DOHH2 (cell line): Measurements from ENCODE around the gene FAF2.

ENCODE experiments used
- H3F3A ChIP-seq: fragments of 200-600 bp; sonication (generic), shearing (Covaris generic); 2 replicates; pipeline ENCODE4 v1.6.0; 2016; ENCODE audit warnings: antibody characterized with exemption, mild to moderate bottlenecking; ENCODE audit not compliant: control insufficient read depth, insufficient read depth
- H3K27ac ChIP-seq: fragments of 200-600 bp; sonication (generic); 2 replicates; pipeline ENCODE4 v1.5.1; 2014; ENCODE audit warnings: low read depth, mild to moderate bottlenecking, low read length, moderate library complexity
- H3K27me3 ChIP-seq: fragments of 200-600 bp; sonication (generic); 2 replicates; pipeline ENCODE4 v1.6.1; 2014; ENCODE audit warnings: mild to moderate bottlenecking, low read length, mixed read lengths; ENCODE audit not compliant: control insufficient read depth
- H3K36me3 ChIP-seq: fragments of 200-600 bp; sonication (generic); 2 replicates; pipeline ENCODE4 v1.6.1; 2014; ENCODE audit warnings: mild to moderate bottlenecking, low read length, moderate library complexity, mixed read lengths; ENCODE audit not compliant: control insufficient read depth
- H3K4me1 ChIP-seq: fragments of 200-600 bp; sonication (generic); 2 replicates; pipeline ENCODE4 v1.6.1; 2014; ENCODE audit warnings: mild to moderate bottlenecking, low read length, mixed read lengths; ENCODE audit not compliant: control insufficient read depth
- H3K4me2 ChIP-seq: fragments of 200-600 bp; sonication (generic); 2 replicates; pipeline ENCODE4 v1.6.0; 2014; ENCODE audit warnings: mild to moderate bottlenecking, low read length, moderate library complexity
- H3K4me3 ChIP-seq: fragments of 200-600 bp; sonication (generic); 2 replicates; pipeline ENCODE4 v1.5.1; 2014; ENCODE audit warnings: mild to moderate bottlenecking, low read length, mixed read lengths
- H3K79me2 ChIP-seq: fragments of 200-600 bp; sonication (generic); 2 replicates; pipeline ENCODE4 v1.6.1; 2014; ENCODE audit warnings: mild to moderate bottlenecking, low read length, mixed read lengths; ENCODE audit not compliant: control insufficient read depth
- H3K9me2 ChIP-seq: fragments of 200-600 bp; sonication (generic); replicated peaks from 2 replicates; pipeline ENCODE4 v1.6.1; 2014; ENCODE audit warnings: mild to moderate bottlenecking, low read length, mixed read lengths; ENCODE audit not compliant: control insufficient read depth
- H3K9me3 ChIP-seq: fragments of 200-600 bp; sonication (generic); 2 replicates; pipeline ENCODE4 v1.6.1; 2014; ENCODE audit warnings: antibody characterized with exemption, low read length, mixed read lengths; ENCODE audit not compliant: control insufficient read depth, insufficient read depth
- H4K20me1 ChIP-seq: fragments of 200-600 bp; sonication (generic); 2 replicates; pipeline ENCODE4 v1.6.0; 2014; ENCODE audit warnings: low read depth, mild to moderate bottlenecking, antibody characterized with exemption, low read length, moderate library complexity; ENCODE audit not compliant: control insufficient read depth, insufficient read depth
- EZH2phosphoT487 ChIP-seq: fragments of 200-600 bp; sonication (generic); IDR thresholded peaks from 2 replicates; pipeline ENCODE4 v1.6.1; 2017; ENCODE audit warnings: borderline replicate concordance, mild to moderate bottlenecking, antibody characterized with exemption, low read length, moderate library complexity, mixed read lengths
- TF ChIP-seq, protein P1 (sequence below): fragments of 200-600 bp; sonication (generic); IDR thresholded peaks from one replicate; pipeline ENCODE4 v1.5.1; 2014; ENCODE audit warnings: antibody characterized with exemption, mild to moderate bottlenecking, low read depth, low read length; ENCODE audit not compliant: poor library complexity, severe bottlenecking

Gene FAF2

DNA sequence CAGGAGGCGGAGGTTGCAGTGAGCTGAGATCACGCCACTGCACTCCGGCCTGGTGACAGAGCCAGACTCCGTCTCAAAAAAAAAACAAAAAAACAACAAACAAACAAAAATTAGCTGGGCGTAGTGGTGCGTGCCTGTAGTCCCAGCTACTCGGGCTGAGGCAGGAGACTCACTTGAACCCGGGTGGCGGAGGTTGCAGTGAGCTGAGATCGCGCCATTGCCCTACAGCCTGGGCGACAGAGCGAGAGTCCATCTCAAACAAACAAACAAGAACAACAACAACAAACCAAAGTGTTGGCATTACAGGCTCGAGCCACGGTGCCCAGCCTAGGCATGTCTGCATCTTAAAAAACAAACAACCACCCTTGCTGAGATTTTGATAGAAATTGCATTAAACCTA is 76.8 kb downstream of the FAF2 start:
- H3K4me2 ChIP-seq = no peak overlapping the region
- no peaks in the 10 kb centered on the region for H3K9me2 ChIP-seq
- no peaks in the 10 kb centered on the region for H3K9me3 ChIP-seq
- no peaks in the 10 kb centered on the region for H3K79me2 ChIP-seq
- H3K36me3 ChIP-seq = peaks cover 34% of the 10 kb centered on the region
- H3K27me3 ChIP-seq = no peaks in the 10 kb centered on the region
- H3K4me1 ChIP-seq = peaks cover 62% of the 10 kb centered on the region
- H3K27ac ChIP-seq = no peak overlapping the region
- H3K4me3 ChIP-seq = no peak overlapping the region
- TF ChIP-seq, protein P1, sequence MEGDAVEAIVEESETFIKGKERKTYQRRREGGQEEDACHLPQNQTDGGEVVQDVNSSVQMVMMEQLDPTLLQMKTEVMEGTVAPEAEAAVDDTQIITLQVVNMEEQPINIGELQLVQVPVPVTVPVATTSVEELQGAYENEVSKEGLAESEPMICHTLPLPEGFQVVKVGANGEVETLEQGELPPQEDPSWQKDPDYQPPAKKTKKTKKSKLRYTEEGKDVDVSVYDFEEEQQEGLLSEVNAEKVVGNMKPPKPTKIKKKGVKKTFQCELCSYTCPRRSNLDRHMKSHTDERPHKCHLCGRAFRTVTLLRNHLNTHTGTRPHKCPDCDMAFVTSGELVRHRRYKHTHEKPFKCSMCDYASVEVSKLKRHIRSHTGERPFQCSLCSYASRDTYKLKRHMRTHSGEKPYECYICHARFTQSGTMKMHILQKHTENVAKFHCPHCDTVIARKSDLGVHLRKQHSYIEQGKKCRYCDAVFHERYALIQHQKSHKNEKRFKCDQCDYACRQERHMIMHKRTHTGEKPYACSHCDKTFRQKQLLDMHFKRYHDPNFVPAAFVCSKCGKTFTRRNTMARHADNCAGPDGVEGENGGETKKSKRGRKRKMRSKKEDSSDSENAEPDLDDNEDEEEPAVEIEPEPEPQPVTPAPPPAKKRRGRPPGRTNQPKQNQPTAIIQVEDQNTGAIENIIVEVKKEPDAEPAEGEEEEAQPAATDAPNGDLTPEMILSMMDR = no peak
- no peak for TF ChIP-seq EZH2phosphoT487
- peaks cover 25% of the 10 kb centered on the region for H3F3A ChIP-seq
- H4K20me1 ChIP-seq = peaks cover 4% of the 10 kb centered on the region; the same call in 1 of the 2 replicates

DNA sequence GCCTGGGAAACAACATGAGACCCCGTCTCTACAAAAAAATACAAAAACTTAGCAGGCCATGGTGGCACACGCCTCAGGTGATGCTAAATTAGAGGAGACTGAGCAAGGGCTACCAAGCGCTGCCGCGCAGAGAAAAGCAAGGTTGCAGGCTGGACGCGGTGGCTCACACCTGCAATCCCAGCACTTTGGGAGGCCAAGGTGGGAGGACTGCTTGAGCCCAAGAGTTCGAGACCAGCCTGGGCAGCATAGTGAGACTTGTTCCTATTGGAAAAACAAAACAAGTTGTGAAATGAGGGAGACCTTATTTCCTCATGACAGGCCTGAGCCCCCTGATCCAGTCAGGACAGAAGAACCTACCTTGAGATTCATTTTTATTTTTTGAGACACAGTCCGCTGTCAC is 77.5 kb downstream of the FAF2 start:
- H4K20me1 ChIP-seq = peaks cover 4% of the 10 kb centered on the region; the same call in 1 of the 2 replicates
- H3K4me3 ChIP-seq = no peak overlapping the region
- H3K4me1 ChIP-seq = peaks cover 69% of the 10 kb centered on the region
- no peaks in the 10 kb centered on the region for H3K79me2 ChIP-seq
- H3K4me2 ChIP-seq = no peak overlapping the region
- no peak for TF ChIP-seq EZH2phosphoT487
- H3K9me2 ChIP-seq = no peaks in the 10 kb centered on the region
- H3K36me3 ChIP-seq = peaks cover 39% of the 10 kb centered on the region
- no peaks in the 10 kb centered on the region for H3K9me3 ChIP-seq
- peaks cover 25% of the 10 kb centered on the region for H3F3A ChIP-seq
- H3K27ac ChIP-seq = no peak overlapping the region
- no peaks in the 10 kb centered on the region for H3K27me3 ChIP-seq

DNA sequence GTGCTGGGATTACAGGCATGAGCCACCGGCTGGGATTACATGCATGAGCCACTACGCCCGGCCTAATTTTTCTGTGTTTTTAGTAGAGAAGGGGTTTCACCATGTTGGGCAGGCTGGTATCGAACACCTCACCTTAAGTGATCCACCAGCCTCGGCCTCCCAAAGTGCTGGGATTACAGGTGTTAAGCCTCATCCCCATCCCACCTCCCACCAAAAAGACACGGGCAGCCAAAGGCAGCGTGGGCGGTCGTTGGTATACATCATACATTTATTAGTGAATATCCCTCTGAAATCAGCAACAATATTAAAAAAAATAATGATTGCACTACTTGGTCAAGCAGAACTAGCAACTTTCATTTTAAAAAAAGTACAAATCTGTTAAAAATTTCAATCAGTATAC is 78.3 kb downstream of the FAF2 start:
- Histone ChIP-seq H3K4me2 (no peak overlapping the region), H3F3A (peaks cover 25% of the 10 kb centered on the region), H3K9me2 (no peaks in the 10 kb centered on the region), H3K79me2 (peaks cover 6% of the 10 kb centered on the region; the same call in 1 of the 2 replicates), H3K27me3 (no peaks in the 10 kb centered on the region), H3K36me3 (peaks cover 47% of the 10 kb centered on the region), H3K9me3 (no peaks in the 10 kb centered on the region), H3K4me3 (no peak overlapping the region), H3K27ac (no peak overlapping the region), H3K4me1 (peaks cover 72% of the 10 kb centered on the region), H4K20me1 (peaks cover 4% of the 10 kb centered on the region; the same call in 1 of the 2 replicates)
- TF ChIP-seq, protein P1 = no peak
- TF ChIP-seq EZH2phosphoT487 = no peak

GRCh38 chr5:176527246-176528222 is 79.3 kb downstream of the FAF2 start:
- no peak for TF ChIP-seq EZH2phosphoT487
- TF ChIP-seq, protein P1 = no peak

More at GRCh38 chr5:176527246-176528222, 79.3 kb downstream of the FAF2 start:
- H3K4me3 ChIP-seq = no peak overlapping the region
- peaks cover 16% of the 10 kb centered on the region for H3K79me2 ChIP-seq
- H3K36me3 ChIP-seq = peaks cover 56% of the 10 kb centered on the region
- peak overlapping the region; percentile 90; the same call in 1 of the 2 replicates for H3K4me2 ChIP-seq
- no peaks in the 10 kb centered on the region for H3K9me3 ChIP-seq
- peaks cover 21% of the 10 kb centered on the region for H3F3A ChIP-seq
- peaks cover 4% of the 10 kb centered on the region; the same call in 1 of the 2 replicates for H4K20me1 ChIP-seq
- peaks cover 72% of the 10 kb centered on the region for H3K4me1 ChIP-seq
- 0 out of 2 replicates have a peak overlapping the region, but pooled peaks have one; percentile 96 for H3K27ac ChIP-seq
- no peaks in the 10 kb centered on the region for H3K9me2 ChIP-seq
- no peaks in the 10 kb centered on the region for H3K27me3 ChIP-seq
